EL (cell line): ENCODE data around the gene PDGFA.
A peak's percentile ranks its signal among the peaks of the same experiment; 100 is the strongest.

Experiments used
- DNase-seq: peaks from one replicate; pipeline ENCODE4 v3.0.0-alpha.2; 2016

The PDGFA gene

DNA sequence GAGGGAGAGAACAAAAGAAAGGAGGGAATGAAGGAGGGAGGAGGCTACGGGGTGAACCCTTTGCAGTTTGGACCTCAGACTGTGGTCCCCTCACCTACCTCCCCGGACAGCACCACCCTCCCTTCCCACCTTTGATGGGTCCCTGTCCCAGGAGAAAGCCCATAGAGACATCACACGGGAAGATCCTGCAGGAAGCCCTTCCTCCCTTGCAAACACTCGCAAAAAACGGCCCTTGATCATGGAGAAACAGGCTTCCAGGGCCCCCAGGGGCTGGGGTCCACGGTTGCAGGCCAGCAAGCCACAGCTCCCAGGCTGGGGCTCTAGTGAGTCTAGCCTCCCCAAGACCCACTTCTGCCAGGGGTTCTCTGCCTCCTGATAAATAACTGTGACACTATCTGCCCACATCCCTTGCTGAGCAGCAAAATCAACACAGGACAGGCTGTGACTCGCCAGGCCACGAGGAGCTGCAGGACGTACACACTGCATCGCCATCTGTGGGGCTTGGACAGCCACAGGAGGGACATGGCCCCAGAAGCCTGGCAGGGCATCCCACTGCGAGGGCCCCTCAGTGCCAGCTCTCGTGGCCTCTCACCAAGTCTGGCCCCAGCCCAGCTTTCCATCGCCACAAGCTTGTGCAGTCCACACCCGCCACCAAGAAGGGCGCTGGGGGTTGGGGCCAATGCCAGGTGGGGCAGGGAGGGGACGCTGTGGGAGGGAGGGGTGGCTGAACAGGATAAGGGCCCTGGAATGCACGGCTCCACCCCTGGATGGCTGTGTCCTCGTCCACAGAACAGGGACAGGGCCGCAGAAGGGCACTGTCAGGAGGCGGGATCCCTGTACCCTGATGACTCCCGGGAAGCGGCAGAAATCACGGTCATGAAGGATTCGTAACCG lies 34.2 kb downstream of the PDGFA start:
- no peak for DNase-seq

DNA sequence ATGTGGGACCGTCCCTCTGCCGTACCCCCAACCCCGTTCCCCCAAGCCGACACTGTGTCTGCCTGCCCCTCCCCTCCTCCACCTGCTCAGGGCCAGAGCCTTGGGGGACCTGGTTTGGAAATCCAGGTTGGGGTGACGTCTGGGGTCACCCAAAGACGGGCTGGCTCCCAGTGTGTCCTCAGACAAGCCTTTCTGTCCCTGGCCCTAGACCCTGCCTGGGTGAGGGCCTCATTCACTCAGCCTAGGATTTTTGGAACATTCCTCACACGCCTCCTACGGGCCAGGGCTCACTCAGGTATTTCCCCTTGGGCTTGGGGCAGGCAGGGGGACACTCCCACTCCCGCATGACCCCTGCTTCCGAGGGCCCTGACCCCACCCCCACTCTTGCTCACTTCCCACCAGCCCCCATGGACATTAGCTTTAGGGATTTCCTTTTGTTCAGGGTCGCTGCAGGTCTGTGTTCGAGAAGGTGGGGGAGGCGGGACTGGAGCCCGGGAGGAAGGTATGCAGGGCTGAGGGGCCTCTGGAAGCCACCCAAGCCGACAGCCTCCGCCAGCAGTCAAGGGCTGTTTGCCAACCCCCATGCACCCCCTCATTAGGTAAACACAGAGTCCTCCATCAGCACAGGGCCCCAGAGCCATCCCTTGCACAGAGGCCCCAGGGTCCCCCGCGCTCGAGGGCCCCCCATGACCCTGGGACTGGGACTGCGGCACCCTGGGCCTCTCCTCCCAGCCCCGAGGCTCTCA lies 35.1 kb downstream of the PDGFA start:
- DNase-seq: no peak

DNA sequence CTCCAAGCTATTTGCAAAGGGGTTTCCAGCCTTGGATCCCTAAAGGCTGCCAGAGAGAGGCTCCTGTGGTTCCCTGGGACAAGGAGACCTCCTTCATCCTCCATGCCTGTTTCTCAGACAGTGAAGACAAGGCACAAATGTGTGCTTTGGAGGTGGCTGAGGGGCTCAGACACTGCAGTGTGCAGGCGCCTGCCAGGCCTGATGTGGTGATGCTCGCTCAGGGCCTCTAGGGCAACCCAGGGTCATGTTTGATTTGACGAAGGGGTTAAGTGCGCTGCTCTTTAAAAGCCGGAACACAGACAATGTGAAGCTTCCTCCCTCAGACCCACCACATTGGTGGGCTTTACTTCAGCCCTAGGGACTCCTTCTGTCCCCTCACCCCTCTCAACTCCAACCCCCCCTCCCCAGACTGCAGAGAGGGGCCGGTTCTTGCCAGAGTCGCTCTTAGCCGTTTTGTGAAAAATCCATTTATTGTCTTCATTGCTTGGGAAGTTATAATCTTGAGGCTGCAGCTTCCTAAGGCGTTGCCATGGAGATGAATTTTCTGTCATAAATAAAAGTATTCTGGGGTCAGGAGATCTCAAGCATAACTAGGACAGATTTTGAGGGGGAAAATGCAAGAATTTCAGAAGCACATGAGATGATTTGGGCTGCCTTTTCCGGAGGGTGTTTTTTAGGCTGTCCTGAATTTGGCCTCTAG lies 35.8 kb downstream of the PDGFA start:
- DNase-seq: no peak

DNA sequence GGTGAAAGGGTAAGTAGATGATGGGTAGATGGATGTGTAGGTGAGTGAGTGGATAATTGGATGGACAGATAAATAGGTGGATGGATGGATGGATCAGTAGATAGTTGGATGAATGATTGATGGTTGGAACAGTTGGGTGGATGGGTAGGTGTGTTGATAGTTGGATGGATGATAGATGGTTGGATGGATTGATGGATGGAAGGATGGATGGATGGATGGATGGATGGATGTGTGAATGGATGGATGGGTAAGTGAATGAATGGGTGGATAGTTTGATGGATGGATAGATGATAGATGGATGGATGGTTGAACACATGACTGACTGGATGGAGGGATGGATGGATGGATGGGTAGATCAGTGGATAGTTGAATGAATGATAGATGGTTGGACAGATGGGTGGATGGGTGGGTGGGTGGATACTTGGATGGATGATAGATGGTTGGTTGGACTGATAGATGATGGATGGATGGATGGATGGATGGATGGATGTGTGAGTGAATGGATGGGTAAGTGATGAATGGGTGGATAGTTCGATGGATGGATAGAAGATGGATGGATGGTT lies 37.0 kb downstream of the PDGFA start:
- DNase-seq: no peak

DNA sequence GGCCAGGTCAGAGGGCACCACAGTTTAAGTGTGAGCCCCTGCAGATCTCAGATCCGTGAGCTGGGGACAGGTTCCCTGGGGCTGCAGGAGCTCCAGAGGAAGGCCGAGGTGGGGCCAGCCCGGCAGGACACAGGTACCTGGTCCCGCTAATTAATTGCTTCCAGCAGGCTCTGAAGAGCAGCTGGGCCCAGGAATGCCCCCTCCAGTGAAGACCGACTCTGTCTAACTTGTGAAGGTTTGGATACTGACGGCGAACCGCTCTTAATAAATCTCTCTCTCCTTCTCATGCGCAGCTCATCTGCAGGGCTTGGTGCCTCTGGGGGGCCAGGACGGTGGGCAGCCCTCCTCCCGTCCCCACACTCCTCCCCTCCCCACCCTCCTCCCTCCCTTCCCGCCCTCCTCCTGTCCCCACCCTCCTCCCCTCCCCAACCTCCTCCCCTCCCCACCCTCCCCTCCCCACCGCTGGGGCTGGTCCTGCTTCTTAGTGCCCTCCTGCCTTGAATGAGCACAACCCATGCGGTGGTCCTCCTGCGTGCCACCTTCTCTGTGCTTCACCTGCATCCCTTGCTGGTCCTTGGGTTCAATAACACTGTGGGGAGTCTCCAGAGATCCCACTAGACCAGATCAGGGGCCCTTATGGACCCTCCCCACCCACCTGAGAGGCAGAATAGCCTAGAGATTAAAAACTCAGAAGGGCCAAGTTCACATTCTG lies 38.3 kb downstream of the PDGFA start:
- no peak for DNase-seq

DNA sequence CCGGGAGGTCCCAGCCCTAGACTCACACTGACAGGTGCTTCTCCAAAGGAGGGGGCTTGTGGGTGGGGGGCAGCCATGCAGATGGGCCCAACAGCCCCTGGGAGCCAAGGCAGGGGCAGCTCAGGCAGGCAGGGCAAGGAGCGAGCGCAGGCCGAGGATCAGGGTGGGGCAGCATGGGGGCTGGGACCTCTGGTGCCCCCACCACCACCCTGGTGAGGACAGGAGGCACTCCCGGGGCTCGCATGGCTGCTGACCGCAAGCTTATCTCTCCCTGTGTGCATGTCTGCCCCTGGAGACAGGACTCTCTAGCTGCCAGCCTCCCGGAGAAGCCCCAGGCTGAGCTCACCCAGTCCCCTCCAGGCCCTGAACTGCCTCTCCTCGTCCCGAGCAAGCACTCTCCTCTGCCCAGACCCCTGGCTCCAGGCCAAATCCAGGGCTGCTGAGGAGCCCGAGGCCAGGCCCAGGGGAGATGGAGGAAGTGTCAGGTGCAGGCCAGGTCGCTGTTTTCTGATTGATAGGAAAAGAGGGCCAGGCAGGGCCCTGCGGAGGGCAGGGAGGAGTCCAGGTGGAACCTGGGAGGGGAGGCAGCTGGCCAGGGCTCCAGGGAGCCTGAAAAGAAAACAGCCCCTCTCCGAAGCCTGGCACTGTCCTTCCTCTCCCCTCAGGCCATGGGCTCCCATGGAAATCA lies 39.0 kb downstream of the PDGFA start:
- no peak for DNase-seq

DNA sequence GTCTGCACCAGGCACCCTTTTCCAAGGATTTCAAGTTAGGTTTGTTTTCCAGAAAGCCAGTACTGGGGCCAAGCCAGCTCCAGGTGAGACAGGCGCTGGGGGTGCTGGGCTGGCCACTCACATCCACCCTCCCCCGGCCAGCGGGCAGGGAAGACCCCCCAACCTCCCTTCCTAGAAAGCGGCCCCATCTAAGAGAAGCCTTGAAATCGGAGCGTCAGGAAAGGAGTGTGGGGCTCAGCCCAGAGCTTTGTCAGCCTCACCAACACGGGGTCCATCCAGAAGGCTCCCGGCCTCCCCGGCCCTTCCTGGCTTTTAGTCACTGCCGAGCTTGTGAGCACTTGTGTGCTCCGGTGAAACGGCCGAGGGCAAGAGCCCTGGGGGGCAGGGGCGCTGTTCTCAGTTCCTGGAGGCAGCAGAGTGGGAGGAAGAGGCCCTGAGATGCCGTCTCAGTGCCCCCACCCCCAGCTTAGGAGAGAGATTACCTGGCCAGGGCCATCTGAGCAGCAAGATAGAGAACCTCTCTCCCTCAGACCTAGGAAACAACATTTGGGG lies 39.6 kb downstream of the PDGFA start:
- DNase-seq: no peak

DNA sequence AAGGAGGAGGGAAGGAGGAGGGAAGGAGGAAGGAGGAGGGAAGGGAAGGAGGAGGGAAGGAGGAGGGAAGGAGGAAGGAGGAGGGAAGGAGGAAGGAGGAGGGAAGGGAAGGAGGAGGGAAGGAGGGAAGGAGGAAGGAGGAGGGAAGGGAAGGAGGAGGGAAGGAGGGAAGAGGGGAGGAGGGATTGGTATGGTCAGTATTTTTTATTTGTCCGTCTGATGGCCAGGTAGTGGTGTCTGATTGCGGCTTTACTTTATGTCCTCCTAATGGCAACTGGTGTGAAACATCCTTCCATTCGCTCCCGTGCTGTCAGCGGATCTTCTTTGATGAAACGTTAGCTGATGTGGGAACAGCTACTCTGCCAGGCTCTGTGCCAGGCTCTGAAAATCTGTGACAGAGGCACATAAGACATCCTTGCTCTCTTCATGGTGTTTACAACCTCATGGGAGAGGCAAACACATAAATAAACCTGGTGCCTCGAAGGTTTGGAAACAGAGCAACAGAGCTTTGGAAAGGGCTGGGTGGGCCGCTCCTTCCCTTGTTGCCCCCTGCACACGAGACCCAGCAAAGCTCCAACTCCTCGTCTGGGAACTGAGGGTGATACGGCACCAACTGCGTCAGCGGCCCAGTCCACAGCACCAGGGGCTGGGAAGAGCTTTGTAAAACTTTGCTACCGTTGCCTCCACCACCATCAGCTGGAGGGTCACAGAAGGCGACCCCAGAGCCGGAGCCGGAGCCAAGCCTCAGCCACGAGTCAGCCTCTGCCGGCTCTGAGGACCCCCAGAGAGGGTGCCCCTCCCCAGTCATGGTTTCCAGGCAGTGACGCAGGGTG lies 40.3 kb downstream of the PDGFA start:
- DNase-seq: no peak

DNA sequence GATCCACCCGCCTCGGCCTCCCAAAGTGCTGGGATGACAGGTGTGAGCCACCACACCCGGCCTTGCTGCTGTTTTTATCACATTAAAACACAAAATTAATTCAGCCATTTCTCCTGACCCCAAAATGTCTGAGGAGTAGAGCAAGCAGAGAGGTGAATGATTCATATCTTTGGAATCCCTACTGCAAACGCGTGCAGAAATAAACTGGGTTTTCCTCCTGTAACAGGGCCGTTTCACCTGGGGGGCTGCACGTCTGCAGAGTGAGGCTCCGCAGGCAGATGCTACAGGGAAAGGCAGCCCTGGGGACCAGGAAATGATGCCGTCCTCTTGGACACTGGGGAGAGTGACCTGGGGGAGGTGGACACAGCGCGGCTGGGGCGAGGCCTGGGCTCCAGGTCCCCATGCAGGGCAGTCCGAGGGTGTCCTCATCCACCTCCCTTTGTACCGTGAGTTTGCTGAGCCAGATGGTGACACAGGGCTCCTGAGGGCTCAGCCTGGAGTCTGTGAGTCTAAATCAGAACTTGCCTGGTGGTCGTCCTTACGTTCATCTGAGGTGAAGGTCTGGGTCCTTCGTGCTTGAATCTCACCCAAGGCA lies 41.9 kb downstream of the PDGFA start:
- DNase-seq: peak; percentile 32

DNA sequence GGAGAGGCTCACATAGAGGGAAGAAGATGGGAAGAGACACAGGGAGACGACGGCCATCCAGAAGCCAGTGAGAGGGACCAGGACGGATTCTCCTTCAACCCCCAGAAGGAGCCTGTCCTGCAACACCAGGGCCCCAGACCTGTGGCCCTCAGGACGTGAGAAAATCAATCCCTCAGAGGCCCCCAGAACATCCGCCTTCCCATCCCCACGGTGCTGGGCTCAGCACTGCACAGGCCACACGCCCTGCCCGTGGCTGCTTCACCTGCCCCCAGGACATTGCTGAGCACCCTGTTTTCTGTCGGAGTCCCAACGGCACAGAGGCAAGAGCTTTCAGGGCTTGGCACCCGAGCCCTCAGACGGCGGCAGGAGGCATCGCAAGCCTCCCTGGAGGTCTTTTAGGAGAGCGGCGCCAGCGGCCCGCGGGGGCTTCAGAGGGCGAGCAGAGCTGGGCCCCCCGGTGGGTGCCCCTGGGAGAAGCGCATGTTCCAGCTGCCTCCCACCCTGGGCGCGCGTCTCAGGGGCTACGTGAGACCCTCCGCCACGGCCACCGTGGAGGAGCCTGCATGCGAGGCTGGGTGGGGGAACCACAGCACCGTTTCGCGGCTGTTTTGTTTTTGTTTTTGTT lies 42.8 kb downstream of the PDGFA start:
- DNase-seq: no peak

DNA sequence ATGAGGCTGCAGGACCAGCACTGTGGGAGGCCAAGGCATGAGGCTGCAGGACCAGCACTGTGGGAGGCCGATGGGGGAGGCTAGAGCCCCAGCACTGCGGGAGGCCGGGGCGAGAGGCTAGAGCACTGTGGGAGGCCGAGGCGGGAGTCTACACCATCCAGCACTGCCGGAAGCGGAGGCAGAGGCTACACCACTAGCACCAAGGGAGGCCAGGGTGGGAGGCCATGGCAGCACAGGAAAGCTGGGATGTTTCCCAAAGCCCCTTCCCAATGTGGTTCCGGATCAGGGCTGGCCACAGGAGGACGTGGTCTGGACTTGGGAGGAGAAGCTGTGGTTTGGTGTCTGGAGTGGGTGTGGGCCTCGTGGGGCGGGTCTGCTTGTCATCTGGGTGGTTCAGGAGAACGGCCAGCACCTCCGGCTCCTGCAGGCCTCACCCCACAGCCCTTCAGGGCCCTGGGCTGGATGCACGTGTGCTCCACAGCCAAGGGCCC lies 43.6 kb downstream of the PDGFA start:
- no peak for DNase-seq

DNA sequence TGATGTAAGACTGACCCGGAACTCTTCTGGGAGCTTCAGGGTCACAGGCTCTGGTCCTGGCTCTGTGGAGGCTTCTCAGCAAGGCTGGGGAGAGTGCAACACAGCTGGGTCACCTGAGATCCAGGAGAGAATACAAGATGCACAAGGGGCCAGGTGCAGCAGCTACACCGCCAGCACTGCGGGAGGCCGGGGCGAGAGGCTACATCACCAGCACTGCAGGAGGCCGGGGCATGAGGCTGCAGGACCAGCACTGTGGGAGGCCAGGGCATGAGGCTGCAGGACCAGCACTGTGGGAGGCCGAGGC lies 44.3 kb downstream of the PDGFA start:
- no peak for DNase-seq

DNA sequence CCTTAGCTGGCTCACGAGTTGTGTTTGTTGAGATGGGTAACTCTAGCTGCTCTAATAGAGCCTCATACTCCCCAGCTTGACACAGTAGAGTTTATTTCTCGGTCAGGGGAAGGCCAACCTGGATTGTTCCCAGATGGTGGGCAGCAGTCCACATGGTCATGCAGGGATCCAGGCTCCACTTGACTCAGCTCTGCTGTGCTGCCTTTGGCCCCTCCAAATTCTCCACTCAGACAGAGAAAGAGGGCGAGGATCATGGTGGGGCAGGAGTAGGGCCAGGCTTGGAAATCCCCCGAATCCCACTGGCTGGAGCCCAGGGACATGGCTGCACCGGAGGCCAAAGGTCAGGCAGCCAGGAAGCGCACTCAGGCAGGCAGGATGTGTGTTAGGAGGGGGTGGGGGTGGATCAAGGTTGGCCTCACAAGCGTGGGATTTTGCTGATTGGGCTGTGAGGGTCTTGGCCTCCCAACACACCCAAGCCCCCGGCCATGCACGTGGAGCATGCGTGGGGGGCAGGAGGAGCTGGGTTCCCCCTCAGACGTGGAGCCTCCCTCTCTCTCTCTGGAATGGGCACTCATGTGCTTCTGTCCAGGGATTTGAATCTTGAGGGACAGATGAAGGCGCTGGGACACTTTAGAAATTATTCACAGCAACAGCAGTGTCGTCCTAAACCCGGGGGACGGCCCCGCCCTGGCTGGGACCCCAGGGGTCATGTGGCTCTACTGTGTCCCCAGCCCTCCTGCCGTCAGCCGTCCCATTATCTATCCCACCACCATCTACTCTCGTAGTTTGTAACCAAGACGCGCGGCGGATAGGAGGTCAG lies 44.8 kb downstream of the PDGFA start:
- DNase-seq: no peak

DNA sequence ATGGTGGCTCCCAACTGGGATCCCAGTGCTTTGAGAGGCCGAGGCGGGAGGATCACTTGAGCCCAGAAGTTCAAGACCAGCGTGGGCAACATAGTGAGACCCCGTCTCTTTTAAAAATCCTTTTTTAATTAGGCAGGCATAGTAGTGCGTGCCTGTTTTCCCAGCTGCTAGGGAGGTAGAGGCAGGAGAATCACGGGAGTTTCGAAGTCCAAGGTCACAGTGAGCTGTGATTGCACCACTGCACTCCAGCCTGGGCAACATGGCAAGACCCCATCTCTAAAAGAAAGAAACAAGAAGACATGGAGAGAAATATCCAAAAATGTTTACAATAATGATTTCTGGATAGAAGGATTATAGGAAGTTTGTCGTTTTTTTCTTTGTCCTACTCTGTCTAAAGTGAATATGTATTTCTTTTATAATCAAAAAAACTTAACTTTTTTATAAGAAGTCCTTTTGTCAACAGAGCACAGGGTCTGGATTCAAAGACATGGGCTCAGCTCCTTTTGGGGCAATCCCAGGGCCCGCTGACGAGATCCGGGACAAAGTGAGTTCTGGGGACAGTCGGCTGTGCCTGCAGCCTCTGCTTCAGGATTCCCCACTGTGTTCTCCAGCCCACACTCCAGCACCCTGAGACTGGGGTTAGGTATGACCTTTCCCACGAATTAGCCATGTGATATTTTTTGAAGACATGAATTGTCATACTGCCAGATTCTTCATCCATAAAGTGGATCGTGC lies 45.6 kb downstream of the PDGFA start:
- no peak for DNase-seq

DNA sequence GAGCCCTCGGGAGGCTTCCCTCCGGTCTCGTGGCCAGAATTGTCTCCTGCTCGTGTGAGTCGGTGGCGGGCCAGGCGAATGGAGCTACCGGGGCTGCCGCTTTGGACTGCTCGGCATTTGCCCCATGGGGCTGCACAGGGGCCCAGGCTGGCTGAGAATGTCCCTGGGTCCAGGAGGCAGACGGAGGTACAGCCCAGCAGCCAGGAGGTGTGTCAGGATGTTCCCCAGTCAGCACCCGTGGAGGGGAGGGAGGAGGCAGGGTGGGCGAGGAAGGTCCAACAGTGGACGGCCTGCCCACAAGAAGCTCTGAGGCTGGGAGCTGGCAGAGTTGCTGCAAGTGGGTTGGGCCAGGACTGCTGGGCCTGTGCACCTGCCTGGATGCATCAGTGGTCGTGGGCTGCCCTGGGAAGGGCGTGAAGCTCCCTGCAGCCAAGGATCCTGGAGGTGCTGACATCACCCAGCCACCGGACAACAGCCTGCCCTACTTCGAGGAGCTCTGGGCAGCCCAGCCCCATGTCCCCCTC lies 46.4 kb downstream of the PDGFA start:
- no peak for DNase-seq

DNA sequence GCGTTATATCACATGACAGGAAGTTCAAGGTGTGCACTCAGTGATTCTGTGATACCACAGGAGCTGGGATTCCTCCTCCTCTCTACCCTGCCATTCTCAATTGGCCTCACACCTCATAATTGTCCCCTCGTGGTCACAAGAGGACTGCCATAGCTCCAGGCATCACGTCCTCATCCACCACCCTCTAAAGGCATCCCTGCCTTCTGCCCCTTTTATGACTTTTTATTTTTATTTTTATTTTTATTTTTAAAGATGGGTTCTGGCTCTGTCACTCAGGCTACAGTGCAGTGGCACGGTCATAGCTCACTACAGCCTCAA lies 47.0 kb downstream of the PDGFA start:
- no peak for DNase-seq

DNA sequence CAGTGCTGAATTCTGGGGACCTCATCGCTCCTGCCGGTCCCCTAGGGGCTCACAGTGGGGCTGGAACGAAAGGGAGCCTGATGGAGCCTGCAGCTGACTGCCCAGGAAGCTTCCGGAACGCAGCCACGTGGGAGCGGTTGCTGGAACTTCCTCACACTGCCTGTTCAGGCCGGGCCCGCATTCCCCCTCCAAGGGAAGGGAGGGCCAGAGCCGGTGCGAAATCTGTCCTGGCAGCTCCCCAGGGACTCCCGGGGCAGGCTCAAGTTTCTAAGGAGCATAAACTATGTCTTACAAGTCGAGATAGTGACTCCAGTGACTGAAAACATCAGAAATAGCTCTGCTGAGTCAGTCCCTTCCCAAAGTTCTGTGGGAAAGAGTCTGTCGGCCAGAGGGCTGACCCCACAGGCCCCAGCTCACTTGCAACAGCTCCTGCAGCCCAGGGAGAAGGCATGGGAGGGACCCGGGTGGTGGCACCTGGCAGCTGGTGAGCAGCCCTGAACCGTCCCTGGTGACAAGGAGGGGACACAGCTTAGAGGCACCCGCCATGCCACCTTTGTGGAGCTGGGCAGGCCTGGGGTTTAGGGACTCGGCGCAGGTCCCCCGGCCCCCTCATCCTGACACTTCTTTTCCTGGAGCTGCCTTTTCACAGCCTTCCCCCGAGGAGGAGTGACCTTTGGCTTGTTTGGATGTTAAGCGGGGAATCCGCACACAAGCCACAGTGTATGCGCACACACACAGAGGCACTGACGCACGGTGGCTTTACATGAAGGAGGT lies 47.6 kb downstream of the PDGFA start:
- DNase-seq: peak; percentile 91
